ENCODE measurements around the gene TMEM182.

GRCh38 chr2:102717308-102718018 lies 44.4 kb upstream of the TMEM182 start:
- no peak for TF ChIP-seq CTCF (IDR thresholded peaks at IDR 0.05; ENCODE audit: low read depth, low read length)
- TF ChIP-seq POLR2A (IDR thresholded peaks at IDR 0.05; ENCODE audit: extremely low read depth, insufficient read length) = no peak

Measured in NB4 (cell line).